K562 (cell line): ENCODE measurements around the gene GPX6. TPM values are rescaled to one million over a fixed set of nuclear protein-coding genes. Genes with fewer than 3 reads are reported as not detected.
"Not testable (repeated sequence)": the region's sequence is repeated elsewhere in the genome, so short reads cannot be mapped to it uniquely, and the experiment has no call there.

Experiments
- ATAC-seq: fragments of 200-7000 bp; cut with Tn5 transposase; 3 replicates; pipeline ENCODE4 v1.9.1; 2020; ENCODE audit warnings: moderate library complexity
- BruUV-seq: library from RNA; stranded (reverse); fragments of 400-500 nt; replicated peaks from 2 replicates; lab custom pipeline; 2021; lab: Mats Ljungman, UMichigan
- CTCF ChIA-PET: fragments of 300-600 bp; formaldehyde crosslinking; extraction: SDS; loops from one replicate; lab custom pipeline; 2021; ENCODE audit warnings: low intra/inter-chr PET ratio; lab: Yijun Ruan, JAX
- POLR2A ChIA-PET: fragments of 300-600, 350-650 bp; sonication (Branson Sonifier 250); formaldehyde crosslinking; extraction: SDS; loops from one replicate; lab custom pipeline; 2021; ENCODE audit warnings: antibody characterized with exemption, inconsistent platforms; lab: Yijun Ruan, JAX
- DNase-seq, 4 experiments: peaks; one replicate each; pipeline versions ENCODE4 v3.0.0 to v3.0.0-alpha.2; 2011 to 2018; ENCODE audit warnings: low spot score in 3 of 4, mixed read lengths in 3 of 4; ENCODE audit errors: extremely low read depth in 1 of 4
- FAIRE-seq: peaks from 2 replicates; lab custom pipeline; 2011; peaks lifted over from hg19 to GRCh38; lab: Jason Lieb, UNC
- H2AFZ ChIP-seq: 2 replicates; pipeline ENCODE4 v1.6.0; 2011; ENCODE audit warnings: low read depth, low read length, control low read depth, inconsistent platforms
- H3K27ac ChIP-seq: fragments of 200-600 bp; 3 replicates; pipeline ENCODE4 v1.8.0; 2011; ENCODE audit warnings: low read depth, mild to moderate bottlenecking, control low read depth, inconsistent platforms, low read length, moderate library complexity, mixed read lengths; ENCODE audit errors: extremely low read depth
- H3K27me3 ChIP-seq, 2 experiments: fragments of 300-600 bp in 1 of 2; 2 replicates in 1 of 2; 3 replicates in 1 of 2; pipeline versions ENCODE4 v1.6.0 to v1.8.0; 2011; ENCODE audit warnings: inconsistent platforms in 2 of 2, low read length in 2 of 2, mild to moderate bottlenecking in 1 of 2, mixed read lengths in 1 of 2, moderate library complexity in 1 of 2; ENCODE audit not compliant: control insufficient read depth in 2 of 2, insufficient read depth in 2 of 2
- H3K36me3 ChIP-seq: fragments of 300-600 bp; 3 replicates; pipeline ENCODE4 v1.8.0; 2011; ENCODE audit warnings: mild to moderate bottlenecking, low read length, inconsistent platforms; ENCODE audit not compliant: control insufficient read depth, insufficient read depth
- H3K4me1 ChIP-seq, 2 experiments: fragments of 200-600 bp in 1 of 2; replicated peaks in 1 of 2; 2 replicates in 1 of 2; 3 replicates in 1 of 2; pipeline versions ENCODE4 v1.5.1 to v1.8.0; 2011; ENCODE audit warnings: inconsistent platforms in 2 of 2, low read length in 2 of 2, mild to moderate bottlenecking in 1 of 2, mixed read lengths in 1 of 2, moderate library complexity in 1 of 2; ENCODE audit not compliant: control insufficient read depth in 2 of 2, insufficient read depth in 2 of 2
- H3K4me2 ChIP-seq: 2 replicates; pipeline ENCODE4 v1.6.1; 2011; ENCODE audit warnings: low read length, control low read depth, inconsistent platforms, mixed read lengths; ENCODE audit not compliant: insufficient read depth
- H3K4me3 ChIP-seq: fragments of 200-600 bp; sonication (generic), shearing (Covaris generic); 2 replicates; pipeline ENCODE4 v1.5.1; 2016; ENCODE audit warnings: control low read depth, inconsistent platforms
- H3K79me2 ChIP-seq: fragments of 200-600 bp; 3 replicates; pipeline ENCODE4 v1.8.0; 2011; ENCODE audit warnings: low read length, inconsistent platforms; ENCODE audit not compliant: control insufficient read depth, insufficient read depth
- H3K9ac ChIP-seq, 2 experiments: 2 replicates each; pipeline versions ENCODE4 v1.6.0 to v1.6.1; 2011; ENCODE audit warnings: low read depth in 2 of 2, low read length in 2 of 2, control low read depth in 1 of 2, inconsistent platforms in 1 of 2, mild to moderate bottlenecking in 1 of 2, mixed read lengths in 1 of 2; ENCODE audit not compliant: insufficient read depth in 1 of 2
- H3K9me1 ChIP-seq: one replicate; pipeline ENCODE4 v1.6.0; 2011; ENCODE audit warnings: inconsistent platforms, mild to moderate bottlenecking, low read length, moderate library complexity; ENCODE audit not compliant: control insufficient read depth, insufficient read depth
- H3K9me3 ChIP-seq: replicated peaks from 2 replicates; pipeline ENCODE4 v1.5.1; 2011; ENCODE audit warnings: low read depth, low read length, inconsistent platforms; ENCODE audit not compliant: control insufficient read depth, insufficient read depth
- H4K20me1 ChIP-seq: replicated peaks from 2 replicates; pipeline ENCODE4 v1.6.1; 2011; ENCODE audit warnings: low read length, inconsistent platforms, mixed read lengths; ENCODE audit not compliant: control insufficient read depth, insufficient read depth
- CBFA2T3 ChIP-seq: fragments of 450-650 bp; IDR thresholded peaks from 2 replicates; pipeline ENCODE4 v1.6.1; 2017
- WGBS: fragments of 100-300 bp; shearing (Covaris generic); methylation state at CpG from one replicate; pipeline ENCODE4 v1.1.6; 2016; ENCODE audit warnings: low coverage, mixed read lengths; ENCODE audit not compliant: insufficient coverage; ENCODE audit errors: missing lambda C conversion rate; 5-methylcytosine and 5-hydroxymethylcytosine counted together
- in situ Hi-C: fragments of 300-500 bp; cut with MboI; formaldehyde crosslinking; loops from 4 replicates; pipeline ENCODE4 v1.15.0; 2018; ENCODE audit warnings: inconsistent platforms, mixed read lengths
- intact Hi-C: fragments of 100-400 bp; cut with micrococcal nuclease; formaldehyde crosslinking; loops from 2 replicates; pipeline ENCODE4 v1.14.2; 2022
- polyA plus RNA-seq, 8 experiments: library from polyadenylated mRNA; depleted of rRNA in 4 of 8; stranded (reverse) in 5 of 8; unstranded in 3 of 8; fragments of >200 nt; fragmentation: Nextera tagmentation in 2 of 8; fragmentation: Illumina TruSeq in 1 of 8; extraction: Ambion mirVana in 2 of 8; extraction: Trizol in 1 of 8; gene quantifications; 2 replicates each; pipeline versions ENCODE4 v1.2.1 to v1.2.3, GENCODE V29; 2011 to 2014; ENCODE audit warnings: inconsistent platforms in 1 of 8, missing spikeins in 1 of 8
- total RNA-seq, 7 experiments: library from RNA; depleted of rRNA in 6 of 7; stranded (reverse); fragments of >200 nt in 6 of 7; fragmentation: Illumina TruSeq in 2 of 7; extraction: Trizol in 2 of 7; gene quantifications; 2 replicates each; pipeline versions ENCODE4 v1.2.1 to v1.2.3, GENCODE V29; 2011 to 2021; ENCODE audit warnings: low replicate concordance in 1 of 7
- TF ChIP-seq, protein P1 (sequence below): sonication (generic); IDR thresholded peaks from 2 replicates; pipeline ENCODE4 v1.6.1; 2016

Gene GPX6
- total and polyA plus RNA-seq, 9 of the 15 experiments (the other 6 are each of a cell fraction or from before 2014, with no cell fraction given) = not detected

- H3K27ac ChIP-seq, H3K9me1 ChIP-seq, BruUV-seq, H3K36me3 ChIP-seq, H3K4me2 ChIP-seq, CTCF ChIA-PET, H3K4me3 ChIP-seq, H3K79me2 ChIP-seq, intact Hi-C loops, H3K9me3 ChIP-seq, in situ Hi-C loops, H3K9ac ChIP-seq, DNase-seq, H4K20me1 ChIP-seq, H3K27me3 ChIP-seq, FAIRE-seq: not testable (repeated sequence)
- TF ChIP-seq CBFA2T3 = peak; percentile 28; the same call in 1 of the 2 replicates
- TF ChIP-seq, protein P1, sequence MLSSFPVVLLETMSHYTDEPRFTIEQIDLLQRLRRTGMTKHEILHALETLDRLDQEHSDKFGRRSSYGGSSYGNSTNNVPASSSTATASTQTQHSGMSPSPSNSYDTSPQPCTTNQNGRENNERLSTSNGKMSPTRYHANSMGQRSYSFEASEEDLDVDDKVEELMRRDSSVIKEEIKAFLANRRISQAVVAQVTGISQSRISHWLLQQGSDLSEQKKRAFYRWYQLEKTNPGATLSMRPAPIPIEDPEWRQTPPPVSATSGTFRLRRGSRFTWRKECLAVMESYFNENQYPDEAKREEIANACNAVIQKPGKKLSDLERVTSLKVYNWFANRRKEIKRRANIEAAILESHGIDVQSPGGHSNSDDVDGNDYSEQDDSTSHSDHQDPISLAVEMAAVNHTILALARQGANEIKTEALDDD = peak; percentile 52; the same call in 1 of the 2 replicates
- POLR2A ChIA-PET = interaction anchor here (0.7 kb wide), 1 partner anchor 10 kb away, joined by 3 read pairs; no protein-coding TSS in a partner anchor
- peaks cover 8 to 27% of the 10 kb centered on the region in 2 experiments for H3K4me1 ChIP-seq
- WGBS = 36% methylated on average over 7 of the region's 7 CpGs
- 0 out of 3 replicates have a peak, but pooled peaks have one; percentile 25 for ATAC-seq
- 0 out of 2 replicates have a peak overlapping the region, but pooled peaks have one; percentile 18 for H2AFZ ChIP-seq
These were observed 12.8 kb downstream of the GPX6 start for GRCh38 chr6:28502709-28503305.

DNA sequence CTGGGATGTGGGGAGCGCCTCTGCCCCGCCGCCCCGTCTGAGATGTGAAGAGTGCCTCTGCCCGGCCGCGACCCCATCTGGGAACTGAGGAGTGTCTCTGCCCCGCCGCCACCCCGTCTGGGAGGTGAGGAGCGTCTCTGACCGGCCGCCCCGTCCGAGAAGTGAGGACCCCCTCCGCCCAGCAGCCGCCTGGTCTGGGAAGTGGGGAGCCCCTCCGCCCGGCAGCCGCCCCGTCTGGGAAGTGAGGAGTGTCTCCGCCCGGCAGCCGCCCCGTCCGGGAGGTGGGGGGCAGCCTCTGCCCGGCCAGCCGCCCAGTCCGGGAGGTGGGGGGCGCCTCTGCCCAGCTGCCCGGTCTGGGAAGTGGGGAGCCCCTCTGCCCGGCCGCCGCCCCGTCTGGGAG, 13.5 kb downstream of the GPX6 start:
- in situ Hi-C loops, intact Hi-C loops: not testable (repeated sequence)
- 85% methylated on average over 12 of the region's 35 CpGs for WGBS

More for the DNA sequence above, 13.5 kb downstream of the GPX6 start:
- H3K9ac ChIP-seq, FAIRE-seq, H3K9me1 ChIP-seq, H3K79me2 ChIP-seq, H3K4me3 ChIP-seq, H3K4me2 ChIP-seq, H3K9me3 ChIP-seq, POLR2A ChIA-PET, H3K27ac ChIP-seq, CTCF ChIA-PET, H4K20me1 ChIP-seq, ATAC-seq, H2AFZ ChIP-seq, DNase-seq, H3K36me3 ChIP-seq, H3K27me3 ChIP-seq, BruUV-seq: not testable (repeated sequence)
- peaks cover 8 to 29% of the 10 kb centered on the region in 2 experiments for H3K4me1 ChIP-seq
